Measurements from ENCODE around the gene ENGASE.

GRCh38 chr17:79108232-79108850 is 33.7 kb downstream of the ENGASE start:
- TF ChIP-seq, protein P1, sequence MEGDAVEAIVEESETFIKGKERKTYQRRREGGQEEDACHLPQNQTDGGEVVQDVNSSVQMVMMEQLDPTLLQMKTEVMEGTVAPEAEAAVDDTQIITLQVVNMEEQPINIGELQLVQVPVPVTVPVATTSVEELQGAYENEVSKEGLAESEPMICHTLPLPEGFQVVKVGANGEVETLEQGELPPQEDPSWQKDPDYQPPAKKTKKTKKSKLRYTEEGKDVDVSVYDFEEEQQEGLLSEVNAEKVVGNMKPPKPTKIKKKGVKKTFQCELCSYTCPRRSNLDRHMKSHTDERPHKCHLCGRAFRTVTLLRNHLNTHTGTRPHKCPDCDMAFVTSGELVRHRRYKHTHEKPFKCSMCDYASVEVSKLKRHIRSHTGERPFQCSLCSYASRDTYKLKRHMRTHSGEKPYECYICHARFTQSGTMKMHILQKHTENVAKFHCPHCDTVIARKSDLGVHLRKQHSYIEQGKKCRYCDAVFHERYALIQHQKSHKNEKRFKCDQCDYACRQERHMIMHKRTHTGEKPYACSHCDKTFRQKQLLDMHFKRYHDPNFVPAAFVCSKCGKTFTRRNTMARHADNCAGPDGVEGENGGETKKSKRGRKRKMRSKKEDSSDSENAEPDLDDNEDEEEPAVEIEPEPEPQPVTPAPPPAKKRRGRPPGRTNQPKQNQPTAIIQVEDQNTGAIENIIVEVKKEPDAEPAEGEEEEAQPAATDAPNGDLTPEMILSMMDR (IDR thresholded peaks at IDR 0.05; ENCODE audit: insufficient read depth, low read length, poor library complexity, severe bottlenecking) = no peak
- no peak for TF ChIP-seq EZH2phosphoT487 (conservative IDR thresholded peaks at IDR 0.05; ENCODE audit: low read length)

Measured in SU-DHL-6 (cell line).